ENCODE data around the gene MTM1.

GRCh38 chrX:150526692-150527091, 41.7 kb upstream of the MTM1 start:
- TF ChIP-seq TAF1 (IDR thresholded peaks at IDR 0.05; ENCODE audit: low read depth) (no peak), CTCF (IDR thresholded peaks at IDR 0.05; ENCODE audit: poor library complexity, severe bottlenecking) (no peak)

Measured in neural cell (in vitro differentiated cells).